ENCODE measurements around the gene ARV1.
"Not testable (repeated sequence)": the region's sequence is repeated elsewhere in the genome, so short reads cannot be mapped to it uniquely, and the experiment has no call there.

The ARV1 gene

GRCh38 chr1:231040800-231041718 is 62.2 kb downstream of the ARV1 start:
- peak overlapping the region; percentile 62 for H3K4me3 ChIP-seq (ENCODE audit: low read depth, low read length)
- DNase-seq = peak; percentile 51
- TF ChIP-seq CTCF (IDR thresholded peaks at IDR 0.05; ENCODE audit: low read depth, low read length) = no peak
- H3K9me3 ChIP-seq (ENCODE audit: severe bottlenecking) = peaks cover 5% of the 10 kb centered on the region
- no peaks in the 10 kb centered on the region for H3K27me3 ChIP-seq (ENCODE audit: insufficient read depth, low read depth, severe bottlenecking)
- H3K36me3 ChIP-seq = peaks cover 26% of the 10 kb centered on the region
- H3K27ac ChIP-seq = no peak overlapping the region

- H3K36me3 ChIP-seq = peaks cover 19% of the 10 kb centered on the region
- no peaks in the 10 kb centered on the region for H3K27me3 ChIP-seq (ENCODE audit: insufficient read depth, low read depth, severe bottlenecking)
- no peak overlapping the region for H3K4me3 ChIP-seq (ENCODE audit: low read depth, low read length)
- no peak for TF ChIP-seq CTCF (IDR thresholded peaks at IDR 0.05; ENCODE audit: low read depth, low read length)
- no peak for DNase-seq
- no peak overlapping the region for H3K27ac ChIP-seq
- H3K9me3 ChIP-seq (ENCODE audit: severe bottlenecking) = peaks cover 5% of the 10 kb centered on the region
Measured at GRCh38 chr1:231041719-231042261, 62.9 kb downstream of the ARV1 start.

- no peak for DNase-seq
- H3K4me3 ChIP-seq (ENCODE audit: low read depth, low read length) = no peak overlapping the region
- no peak for TF ChIP-seq CTCF (IDR thresholded peaks at IDR 0.05; ENCODE audit: low read depth, low read length)
- H3K27me3 ChIP-seq (ENCODE audit: insufficient read depth, low read depth, severe bottlenecking) = no peaks in the 10 kb centered on the region
- no peak overlapping the region for H3K27ac ChIP-seq
- peaks cover 5% of the 10 kb centered on the region for H3K9me3 ChIP-seq (ENCODE audit: severe bottlenecking)
- H3K36me3 ChIP-seq = peaks cover 2% of the 10 kb centered on the region; the same call in 1 of the 2 replicates
Measured at GRCh38 chr1:231044588-231044987, 65.7 kb downstream of the ARV1 start.

GRCh38 chr1:231045286-231045685 is 66.4 kb downstream of the ARV1 start:
- Histone ChIP-seq H3K36me3 (no peaks in the 10 kb centered on the region), H3K9me3 (ENCODE audit: severe bottlenecking) (peaks cover 5% of the 10 kb centered on the region), H3K27ac (no peak overlapping the region), H3K27me3 (ENCODE audit: insufficient read depth, low read depth, severe bottlenecking) (no peaks in the 10 kb centered on the region), H3K4me3 (ENCODE audit: low read depth, low read length) (no peak overlapping the region)
- DNase-seq = no peak
- no peak for TF ChIP-seq CTCF (IDR thresholded peaks at IDR 0.05; ENCODE audit: low read depth, low read length)

- not testable (repeated sequence) for H3K27ac ChIP-seq
Measured at GRCh38 chr1:231045921-231046729, 67.2 kb downstream of the ARV1 start.

More at GRCh38 chr1:231045921-231046729, 67.2 kb downstream of the ARV1 start:
- not testable (repeated sequence) for H3K27me3 ChIP-seq (ENCODE audit: insufficient read depth, low read depth, severe bottlenecking); H3K36me3 ChIP-seq; DNase-seq; H3K4me3 ChIP-seq (ENCODE audit: low read depth, low read length); H3K9me3 ChIP-seq (ENCODE audit: severe bottlenecking)
